Measurements from ENCODE around the gene GUCD1. TPM values are rescaled to one million over a fixed set of nuclear protein-coding genes. Genes with fewer than 3 reads are reported as not detected.

Gene GUCD1
- total RNA-seq, 1 experiment from 2014 or later: 87.4 TPM

GRCh38 chr22:24494167-24494527, 60.8 kb downstream of the GUCD1 start:
- H4K20me1 ChIP-seq (ENCODE audit: control insufficient read depth, insufficient read depth, insufficient read length): no peaks in the 10 kb centered on the region
- WGBS (ENCODE audit: extremely low coverage, insufficient read length, low lambda C conversion rate): no CpG with 5 or more reads among the region's 21 CpGs
- no peak overlapping the region for H2AFZ ChIP-seq (ENCODE audit: low read length)
- H3T11ph ChIP-seq (ENCODE audit: low read length): no peak overlapping the region
- no peak overlapping the region for H4K91ac ChIP-seq (ENCODE audit: insufficient read length, low read depth, low read length)
- H3K23ac ChIP-seq (ENCODE audit: insufficient read length, low read depth, low read length): no peak overlapping the region
- H3K79me1 ChIP-seq (ENCODE audit: insufficient read depth, low read depth, low read length, poor library complexity, severe bottlenecking): no peaks in the 10 kb centered on the region
- no peak overlapping the region for H2BK120ac ChIP-seq (ENCODE audit: low read depth, low read length, poor library complexity, severe bottlenecking)
- no peak overlapping the region for H2BK12ac ChIP-seq (ENCODE audit: insufficient read length, low read depth, low read length)
- no peak overlapping the region for H3K9ac ChIP-seq (ENCODE audit: extremely low read depth, insufficient read length, low read length)
- peaks cover 7% of the 10 kb centered on the region for H3K23me2 ChIP-seq (ENCODE audit: insufficient read length, low read depth, low read length, poor library complexity, severe bottlenecking)
- DNase-seq: no peak
- H4K8ac ChIP-seq (replicated peaks; ENCODE audit: insufficient read length, low read depth, low read length): no peak overlapping the region
- no peak overlapping the region for H3K14ac ChIP-seq (ENCODE audit: insufficient read depth, low read length)
- H3K4me1 Mint-ChIP-seq: peaks cover 2 to 6% of the 10 kb centered on the region in 2 experiments; a peak in 1 of 4 replicates
- peaks cover 70% of the 10 kb centered on the region for H3K27me3 Mint-ChIP-seq (ENCODE audit: low read depth)
- H3K9me3 ChIP-seq (ENCODE audit: control insufficient read depth, low read depth, low read length): no peaks in the 10 kb centered on the region
- peaks cover 27% of the 10 kb centered on the region; the same call in 1 of the 2 replicates for H3K27me3 ChIP-seq (ENCODE audit: insufficient read depth, low read length)
- H3K79me2 ChIP-seq (ENCODE audit: insufficient read depth, low read length): no peaks in the 10 kb centered on the region
- H4K5ac ChIP-seq (ENCODE audit: insufficient read length, low read depth, low read length): no peak overlapping the region
- H3K18ac ChIP-seq (ENCODE audit: insufficient read length, low read depth, low read length): no peak overlapping the region
- TF ChIP-seq CTCF (conservative IDR thresholded peaks at IDR 0.05): no peak
- H3K36me3 Mint-ChIP-seq (ENCODE audit: insufficient read depth in 1 of 3, low read depth in 3 of 3): 0 out of 7 replicates have a peak, but pooled peaks cover 0 to 4% (median 0%) of the 10 kb centered on the region in 3 experiments
- peak overlapping the region; percentile 59 for H3K4me2 ChIP-seq (ENCODE audit: insufficient read depth, insufficient read length, low read length)
- H2BK20ac ChIP-seq (ENCODE audit: low read depth, low read length, poor library complexity, severe bottlenecking): no peak overlapping the region
- no peaks in the 10 kb centered on the region for H3K4me1 ChIP-seq (ENCODE audit: insufficient read depth, low read length)
- no peak overlapping the region for H3K27ac Mint-ChIP-seq
- H3K56ac ChIP-seq (ENCODE audit: insufficient read length, low read depth, low read length): no peak overlapping the region
- no peak overlapping the region for H3K4ac ChIP-seq (ENCODE audit: low read depth, low read length)
- H3K4me3 Mint-ChIP-seq: peak overlapping the region; percentile 49 to 71
- H2AK5ac ChIP-seq (ENCODE audit: insufficient read length, low read length): no peak overlapping the region
- H2BK15ac ChIP-seq (ENCODE audit: low read depth, low read length): no peak overlapping the region
- H3K27ac ChIP-seq (ENCODE audit: insufficient read length, low read depth, low read length): no peak overlapping the region
- H2BK5ac ChIP-seq (ENCODE audit: insufficient read length, low read length): no peak overlapping the region
- peaks cover 0 to 6% of the 10 kb centered on the region in 2 experiments; a peak in 2 of 5 replicates for H3K9me3 Mint-ChIP-seq
